AG10803 (cell line): ENCODE data around the gene CPNE8.

Experiments used
- DNase-seq: peaks from one replicate; pipeline ENCODE4 v3.0.0; 2010; ENCODE audit warnings: low read depth
- H3K4me3 ChIP-seq: 2 replicates; pipeline ENCODE4 v1.5.1; 2011; ENCODE audit warnings: mild to moderate bottlenecking, low read length, control low read depth
- CTCF ChIP-seq: conservative IDR thresholded peaks from 2 replicates; pipeline ENCODE4 v1.5.1; 2011; ENCODE audit warnings: mild to moderate bottlenecking, low read length, control low read depth, inconsistent platforms

CPNE8 gene

DNA sequence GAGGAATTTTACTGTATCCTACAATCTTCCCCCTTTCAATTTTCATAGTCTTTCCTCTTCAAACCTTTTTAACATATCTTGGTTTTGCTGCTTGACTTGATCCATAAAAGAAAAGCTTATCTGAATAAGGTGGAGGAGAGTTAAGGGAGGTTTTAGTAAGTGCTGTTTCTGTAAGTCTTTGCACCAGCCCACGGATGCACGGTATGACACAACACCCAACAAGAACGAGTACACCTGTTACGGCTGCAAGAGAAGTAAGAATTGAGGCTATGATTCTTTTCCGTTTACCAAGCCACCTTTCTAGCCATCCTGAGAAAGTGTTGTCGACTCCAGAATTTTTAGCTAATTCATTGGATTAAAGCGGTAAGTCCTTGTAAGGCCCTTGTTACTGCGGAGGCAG lies 26.1 kb upstream of the CPNE8 start:
- no peak for DNase-seq
- no peak for TF ChIP-seq CTCF
- no peak overlapping the region for H3K4me3 ChIP-seq

DNA sequence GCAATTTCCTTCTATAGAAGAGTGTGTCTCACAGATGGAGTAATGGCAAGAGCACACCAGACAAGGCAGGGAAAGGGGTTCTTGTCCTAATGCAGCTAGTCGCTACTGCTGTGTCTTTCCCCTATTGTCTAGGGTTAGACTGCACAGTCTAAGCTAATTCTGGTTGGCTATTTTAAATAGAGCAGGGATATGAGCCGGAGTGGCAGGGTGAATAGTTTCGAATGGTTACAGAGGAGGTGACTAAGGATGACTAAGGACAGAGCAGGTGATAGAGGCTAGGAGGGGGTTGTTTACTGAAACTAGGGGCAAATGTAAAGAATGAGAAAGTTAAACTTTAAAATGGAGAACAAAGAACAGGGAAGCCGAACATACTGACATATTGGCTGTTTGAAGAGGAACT lies 25.6 kb upstream of the CPNE8 start:
- no peak for DNase-seq
- TF ChIP-seq CTCF: no peak
- no peak overlapping the region for H3K4me3 ChIP-seq

GRCh38 chr12:38926501-38926900 lies 21.1 kb upstream of the CPNE8 start:
- H3K4me3 ChIP-seq: no peak overlapping the region
- DNase-seq: no peak

DNA sequence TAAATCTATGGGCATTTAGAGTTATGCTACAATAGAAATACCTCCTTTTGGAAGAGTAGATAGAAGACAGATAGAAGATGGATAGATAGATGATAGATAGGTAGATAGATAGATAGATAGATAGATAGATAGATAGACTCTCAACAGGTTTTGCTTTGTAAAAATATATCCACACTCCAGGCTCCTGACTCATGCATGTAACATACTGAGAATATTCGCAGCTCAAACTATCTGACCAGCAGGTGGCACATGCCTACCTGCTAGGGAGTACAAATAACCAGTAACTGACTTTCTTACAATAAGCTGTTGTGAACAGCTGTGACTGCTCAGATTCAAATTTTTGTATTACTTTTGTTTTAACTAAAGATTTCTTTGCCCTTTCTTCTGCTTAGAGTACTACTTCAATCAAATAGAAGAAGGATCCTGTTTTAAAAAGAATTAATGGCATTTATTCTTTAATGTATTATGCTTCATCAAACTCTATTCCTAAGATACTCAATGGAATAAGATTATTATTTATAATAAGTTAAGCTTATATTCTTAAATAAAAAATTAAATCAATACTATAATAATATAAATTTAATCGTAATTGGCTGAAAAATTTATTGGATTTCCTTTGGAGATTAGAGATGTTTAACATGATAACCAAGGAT lies 15.8 kb upstream of the CPNE8 start:
- peak; percentile 49 for DNase-seq
- TF ChIP-seq CTCF: peak; percentile 57

More at GRCh38 chr12:38926501-38926900, 21.1 kb upstream of the CPNE8 start:
- TF ChIP-seq CTCF: no peak

DNA sequence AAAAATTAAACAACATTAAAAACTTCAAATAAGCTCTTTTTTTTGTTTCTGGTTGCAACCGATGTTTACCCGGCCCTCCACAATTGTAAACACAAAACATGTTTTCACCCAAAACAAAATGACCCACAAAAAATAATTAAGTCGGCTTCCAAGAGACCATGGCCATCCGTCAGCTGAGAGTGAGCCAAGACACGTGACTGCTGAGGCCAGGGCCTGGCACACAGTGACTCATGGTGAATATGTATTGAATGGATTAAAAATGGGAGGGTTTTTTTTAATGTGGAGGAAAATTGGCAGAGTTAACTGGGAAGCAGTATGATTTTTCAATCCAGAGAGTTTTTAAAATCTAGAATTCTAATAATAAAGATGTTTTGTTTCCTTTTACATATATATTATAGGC lies 13.8 kb upstream of the CPNE8 start:
- no peak for DNase-seq
- H3K4me3 ChIP-seq: no peak overlapping the region
- no peak for TF ChIP-seq CTCF

More for the DNA sequence above, 15.8 kb upstream of the CPNE8 start:
- H3K4me3 ChIP-seq: no peak overlapping the region

DNA sequence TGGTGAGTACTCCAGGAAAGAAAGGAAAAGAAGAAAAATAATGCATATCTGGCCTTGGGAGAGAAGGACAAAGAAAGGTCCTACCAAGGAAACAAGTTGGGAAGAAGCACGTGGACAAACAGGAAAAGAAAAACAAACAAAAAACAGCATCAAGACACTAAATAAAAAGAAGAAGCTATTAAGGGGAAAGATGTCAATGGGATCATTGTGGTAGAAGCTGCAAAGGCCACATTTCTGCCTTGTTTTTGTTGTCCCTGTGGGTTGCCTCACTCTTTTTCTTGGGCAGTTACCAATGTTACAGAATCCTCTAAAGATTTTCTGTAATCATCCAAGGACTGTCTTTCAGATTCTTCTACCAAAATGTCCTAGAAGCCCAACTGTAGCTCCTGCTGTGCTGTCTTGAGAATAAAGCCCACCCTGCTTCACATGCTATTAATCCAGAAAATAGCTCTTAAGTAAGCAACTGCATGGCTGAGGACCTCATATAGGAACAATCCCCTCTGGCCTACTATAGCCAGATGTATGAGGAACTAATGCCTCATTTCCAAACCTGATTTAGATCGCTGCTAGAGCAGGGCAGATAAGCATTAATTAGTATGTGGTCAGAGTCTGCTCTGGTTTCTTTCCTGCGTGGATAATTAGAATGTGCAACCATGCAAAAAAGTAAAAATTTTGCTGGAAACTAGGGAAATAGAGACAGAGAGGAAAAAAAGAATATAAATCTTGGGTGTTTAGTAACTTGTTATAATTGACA lies 10.2 kb upstream of the CPNE8 start:
- no peak for DNase-seq
- TF ChIP-seq CTCF: no peak
- no peak overlapping the region for H3K4me3 ChIP-seq

DNA sequence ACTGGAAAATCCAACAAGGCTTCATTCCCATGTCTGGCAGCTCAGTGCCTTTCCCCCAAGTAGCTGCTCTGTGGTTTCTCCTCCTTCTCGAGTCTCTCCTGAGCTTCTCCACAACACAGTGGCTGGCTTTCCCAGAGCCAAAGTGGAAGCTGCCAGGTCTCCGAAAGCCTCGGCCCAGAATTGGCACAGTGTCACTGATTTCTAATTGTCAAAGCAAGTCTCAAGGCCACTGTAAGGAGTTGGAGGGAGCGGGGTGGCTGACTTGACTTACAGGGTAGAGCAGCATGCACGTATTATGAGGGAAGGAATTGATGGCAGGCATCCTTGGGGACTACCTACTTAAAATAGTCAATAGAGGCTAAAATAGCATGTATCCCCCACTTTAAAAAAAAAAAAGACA lies 6.7 kb upstream of the CPNE8 start:
- H3K4me3 ChIP-seq: no peak overlapping the region
- no peak for TF ChIP-seq CTCF
- no peak for DNase-seq
